Stimulated activated CD4-positive, alpha-beta T cell treated with anti-CD3 and anti-CD28 coated beads, Interleukin-15, amount 100 ng/mL, for 24 hours (primary cell): ENCODE measurements around the gene DOK7.
A peak's percentile ranks its signal among the peaks of the same experiment; 100 is the strongest.
"Not testable (repeated sequence)": the region's sequence is repeated elsewhere in the genome, so short reads cannot be mapped to it uniquely, and the experiment has no call there.

Source experiments
- DNase-seq: peaks from one replicate; pipeline ENCODE4 v3.0.0-alpha.2; 2020

The DOK7 gene

DNA sequence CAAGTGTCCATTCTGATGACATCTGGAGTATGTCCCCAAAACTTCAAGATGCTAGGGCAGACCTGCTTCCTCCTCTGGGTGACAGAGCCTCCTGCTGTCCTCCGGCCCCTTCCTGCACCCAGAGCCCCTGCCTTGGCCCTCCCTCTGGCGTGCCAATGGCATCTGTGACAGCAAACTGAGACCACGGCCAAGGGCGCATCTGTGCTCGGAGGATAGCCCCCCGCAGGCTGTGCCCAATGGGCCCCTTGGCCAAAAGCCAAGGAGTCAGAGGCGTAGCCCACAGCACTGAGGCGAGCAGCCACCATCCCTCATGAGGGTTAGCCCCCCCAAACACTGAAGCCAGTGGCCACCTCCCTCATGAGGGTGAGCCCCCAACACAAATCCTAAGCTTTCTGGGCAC, 61.2 kb downstream of the DOK7 start:
- no peak for DNase-seq

DNA sequence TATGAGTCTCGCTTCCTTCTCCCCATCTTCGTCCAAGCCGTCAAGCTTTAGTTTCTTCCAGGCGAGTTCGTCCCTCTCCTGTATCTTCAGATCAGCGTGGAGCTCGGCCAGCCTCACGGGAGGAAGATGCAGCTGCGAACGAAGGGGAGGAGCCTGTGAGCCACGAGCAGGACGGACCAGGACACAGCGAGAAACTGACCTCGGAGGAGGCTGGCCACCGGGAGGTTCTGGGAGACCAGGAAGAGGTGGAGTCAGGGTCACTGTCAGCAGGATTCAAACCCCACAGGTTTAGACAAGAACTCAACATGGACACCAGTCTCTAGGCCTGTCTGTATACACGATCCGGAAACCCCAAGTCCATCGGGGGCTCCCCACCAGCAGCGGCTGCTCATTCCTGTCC, 61.8 kb downstream of the DOK7 start:
- no peak for DNase-seq

DNA sequence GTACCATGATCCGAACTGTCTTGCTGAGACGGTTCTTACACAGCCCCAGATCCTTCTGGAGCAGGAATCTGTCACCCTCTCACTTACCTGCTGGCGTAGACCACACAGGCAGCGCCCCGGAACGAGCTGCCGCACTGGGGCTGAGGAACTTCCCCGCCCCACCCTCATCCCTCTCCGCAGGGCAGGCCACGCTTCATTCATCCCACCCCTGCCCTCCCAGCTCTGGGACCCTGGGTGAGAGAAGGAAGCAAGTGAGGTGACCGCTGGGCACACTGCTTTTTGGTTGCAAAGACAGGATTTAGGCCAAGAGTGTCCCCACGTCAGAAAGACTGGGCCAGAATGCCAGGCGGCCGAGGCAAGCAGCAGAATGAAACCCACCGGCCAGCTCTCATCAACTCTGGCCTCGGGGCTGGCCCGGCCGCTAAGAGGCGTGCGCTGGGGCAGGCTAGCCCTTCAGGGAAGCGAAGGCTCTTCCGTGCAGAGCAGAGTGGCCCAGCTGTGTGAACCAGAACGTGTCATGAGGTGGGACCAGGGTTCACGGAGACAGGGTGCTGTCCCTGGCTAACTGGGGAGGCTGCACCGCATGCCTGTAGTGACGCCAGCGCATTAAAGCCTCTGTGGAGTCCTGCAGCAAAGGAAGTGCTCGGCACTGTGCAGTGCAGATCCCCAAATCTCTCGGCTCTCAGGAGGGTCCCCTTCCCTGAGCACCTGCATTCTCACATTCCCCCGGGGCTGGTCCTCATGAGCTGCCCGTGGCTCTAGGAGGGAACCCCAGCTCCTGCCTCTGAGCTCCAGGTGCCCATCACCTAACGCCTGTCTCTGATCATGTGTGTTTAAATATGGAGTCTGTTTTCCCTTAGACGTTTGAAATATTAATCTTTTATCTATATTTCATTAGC, 62.7 kb downstream of the DOK7 start:
- no peak for DNase-seq

DNA sequence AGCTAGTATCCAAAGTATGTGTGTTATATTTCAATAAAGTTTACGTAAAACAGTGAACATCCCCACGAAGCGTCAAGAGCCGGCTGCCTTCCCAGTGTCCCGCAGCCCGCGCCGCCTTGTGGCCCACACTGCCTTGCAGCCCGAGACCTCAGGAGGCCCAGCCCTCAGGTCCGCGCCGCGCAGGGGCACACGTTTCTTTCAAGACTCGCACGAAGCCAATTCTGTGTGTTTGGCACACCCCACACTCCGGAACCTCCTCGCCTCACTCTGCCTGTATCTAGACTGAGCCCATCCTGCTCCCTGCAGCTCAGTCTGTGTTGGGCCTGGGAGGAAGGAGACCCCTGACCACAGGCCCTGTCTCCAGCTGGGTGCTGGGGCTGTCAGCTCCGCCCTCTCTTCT, 63.4 kb downstream of the DOK7 start:
- DNase-seq = no peak

DNA sequence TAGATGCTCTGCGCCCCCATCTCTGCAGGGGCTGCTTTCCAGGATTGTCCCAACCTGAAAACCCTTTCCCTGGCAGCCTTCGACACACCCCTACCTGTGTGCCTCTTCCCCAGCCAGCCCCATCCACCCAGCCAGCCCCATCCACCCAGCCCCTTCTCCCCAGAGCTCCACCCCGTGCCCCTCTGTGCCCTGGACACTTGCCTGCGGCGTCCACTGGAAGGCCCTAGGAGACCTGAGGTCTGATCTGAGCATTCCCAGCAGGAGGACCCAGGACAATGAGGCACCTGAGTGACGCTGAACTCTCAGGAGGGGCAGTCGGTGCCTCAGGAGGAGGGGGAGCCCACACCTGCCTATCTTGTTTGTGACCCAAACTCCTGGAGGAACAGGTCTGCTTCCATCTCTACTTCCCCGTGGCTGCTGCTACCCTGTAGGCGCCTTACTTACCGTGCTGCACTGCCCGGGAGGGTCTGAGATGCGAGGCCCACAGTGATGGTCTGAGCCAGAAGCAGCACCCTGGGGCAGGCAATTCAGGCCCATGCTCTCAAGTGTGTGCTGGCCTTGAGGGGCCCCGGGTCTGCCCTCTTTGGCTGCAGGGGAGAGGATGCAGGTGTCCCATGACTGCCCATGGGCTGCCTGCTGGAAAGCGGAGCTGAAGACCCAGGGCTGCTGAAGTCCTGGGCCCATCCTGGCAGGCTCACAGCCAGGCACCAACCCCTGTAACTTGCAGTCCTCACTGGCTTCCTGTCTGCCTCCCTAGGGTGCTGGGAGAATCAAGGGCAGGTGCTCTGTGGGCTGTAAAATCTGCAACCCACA, 64.2 kb downstream of the DOK7 start:
- DNase-seq = no peak

DNA sequence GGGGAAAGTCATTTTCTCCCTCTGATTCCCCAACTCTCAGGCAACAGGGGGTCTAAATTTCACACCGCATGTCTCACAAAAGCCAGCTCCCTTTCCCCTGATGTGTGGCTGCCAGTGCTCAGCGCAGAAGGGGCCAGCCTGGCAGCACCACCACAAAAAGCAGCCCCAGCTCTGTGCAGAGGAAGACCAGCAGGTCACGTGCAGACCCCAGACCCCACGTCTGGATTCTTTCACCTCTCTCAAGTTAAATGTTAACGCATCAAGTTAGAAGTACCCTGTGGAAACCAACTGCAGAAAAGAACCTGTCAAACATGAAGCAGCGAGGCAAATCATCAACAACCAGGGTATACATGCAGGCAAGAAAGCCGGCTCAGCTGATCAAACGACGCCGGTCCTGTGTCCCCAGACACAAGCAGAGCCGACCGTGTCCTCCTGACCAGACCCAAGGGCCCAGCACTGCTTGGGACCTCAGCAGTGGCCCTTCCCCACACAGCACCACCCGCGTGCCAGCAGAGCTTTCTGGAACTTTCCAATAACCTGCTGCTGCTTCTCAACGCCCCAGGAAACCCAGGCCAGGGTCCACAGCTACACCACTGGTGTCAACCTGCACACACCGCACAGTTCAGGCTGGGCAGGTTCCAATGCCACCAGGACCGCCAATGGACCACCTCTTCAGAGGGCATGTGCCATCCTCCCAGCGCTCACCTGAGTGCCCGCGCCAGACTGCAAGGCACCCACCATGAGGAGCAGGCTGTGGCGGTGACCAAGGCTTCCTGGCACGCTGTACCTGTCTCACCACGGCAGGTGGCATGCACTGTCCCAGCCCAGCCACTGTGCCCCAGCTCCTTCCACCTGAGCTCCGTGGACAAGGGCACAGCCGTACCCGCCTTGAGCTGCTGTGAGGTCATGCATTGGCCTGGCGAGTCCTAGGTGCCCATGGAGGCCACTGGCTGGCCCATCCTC, 65.1 kb downstream of the DOK7 start:
- no peak for DNase-seq

DNA sequence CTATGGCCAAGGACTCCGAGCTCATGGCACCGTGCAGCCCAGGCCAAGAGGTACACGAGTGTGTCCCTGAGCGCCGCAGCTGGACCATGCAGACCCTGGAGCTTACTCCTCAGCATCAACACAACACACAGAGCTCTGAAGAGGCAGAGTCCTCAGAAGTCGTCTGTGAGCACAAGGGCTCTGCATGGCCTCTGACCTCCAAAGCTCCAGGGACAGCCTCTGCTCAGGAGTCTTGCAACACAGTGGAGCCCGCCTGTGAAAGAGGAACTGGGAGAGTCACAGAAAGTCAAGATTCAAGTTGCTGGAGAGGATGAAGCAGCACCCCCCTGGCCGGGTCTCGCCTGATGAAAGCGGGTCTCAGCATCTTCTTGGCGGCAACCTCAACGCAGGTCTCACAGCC, 66.3 kb downstream of the DOK7 start:
- DNase-seq = no peak

DNA sequence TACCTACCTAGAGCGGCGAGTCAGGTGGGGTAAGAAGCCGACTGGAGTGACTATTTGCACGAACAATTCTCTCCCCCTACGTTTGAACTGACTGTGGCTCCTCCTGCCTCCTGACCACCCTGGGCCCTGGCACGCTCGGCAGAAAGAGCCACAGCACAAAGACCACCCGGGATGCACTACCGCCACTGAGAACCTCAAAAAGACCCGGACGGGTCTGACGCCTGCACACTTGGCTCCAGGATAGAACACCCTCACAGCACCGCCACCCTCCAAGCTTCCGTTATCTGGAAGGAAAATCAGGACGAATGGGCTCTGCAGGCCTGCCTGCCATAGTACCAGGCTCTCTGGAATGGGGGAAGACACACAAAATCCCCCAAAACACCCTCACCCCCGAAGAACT, 66.9 kb downstream of the DOK7 start:
- DNase-seq = no peak

DNA sequence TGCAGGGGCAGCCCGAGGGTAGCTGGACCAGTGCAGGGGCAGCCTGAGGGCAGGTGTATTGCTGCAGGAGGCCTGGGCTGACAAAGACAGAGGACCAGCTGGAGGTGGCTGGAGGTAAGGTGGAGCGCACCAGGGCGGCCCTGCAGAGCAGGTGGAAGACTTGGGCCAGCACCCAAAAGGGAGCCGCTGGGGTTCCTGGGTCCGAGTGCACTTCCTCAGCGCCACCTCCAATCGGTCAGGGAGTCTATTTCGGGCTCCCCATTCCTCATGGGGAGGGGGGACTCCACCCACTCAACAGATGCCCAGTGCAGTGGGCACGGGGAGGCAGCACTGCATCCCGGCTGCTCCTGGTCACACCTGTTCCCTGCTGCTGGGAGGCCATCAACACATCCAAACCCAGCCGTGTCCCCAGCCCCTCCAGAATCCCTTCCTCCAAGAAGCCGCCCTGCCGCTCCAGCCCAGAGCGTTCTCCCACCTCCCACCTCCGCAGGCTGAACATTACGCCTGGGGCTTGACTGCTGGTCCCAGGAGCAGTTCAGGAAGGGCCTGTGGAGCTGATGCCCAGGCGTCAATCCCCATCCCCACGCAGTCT, 67.7 kb downstream of the DOK7 start:
- DNase-seq = no peak

DNA sequence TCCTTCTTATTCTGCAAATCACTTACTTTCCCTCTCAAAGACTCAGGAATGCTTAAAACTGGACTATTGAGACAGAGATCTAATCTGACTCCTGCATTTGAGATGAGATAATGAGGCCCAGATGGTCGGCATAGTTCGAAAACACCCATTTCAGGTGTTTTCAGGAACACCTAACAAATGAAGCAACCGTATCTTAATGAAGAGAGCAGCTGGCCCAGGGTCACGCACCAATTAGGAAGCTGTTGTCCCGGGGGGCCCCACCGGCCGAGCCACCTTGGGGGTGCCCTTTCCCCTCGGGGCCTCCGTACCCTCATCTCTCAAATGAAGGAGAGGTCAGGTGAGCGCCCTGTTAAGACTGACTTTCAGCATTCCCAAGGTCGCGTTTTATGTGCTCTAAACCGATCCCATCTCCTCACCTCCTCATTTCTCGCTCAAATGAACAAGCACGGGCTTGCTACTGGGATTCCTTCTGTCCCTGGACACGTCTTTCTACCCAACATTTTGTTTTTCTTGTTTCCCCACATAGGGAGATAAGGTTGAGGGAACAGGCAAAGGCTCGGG, 68.3 kb downstream of the DOK7 start:
- no peak for DNase-seq

DNA sequence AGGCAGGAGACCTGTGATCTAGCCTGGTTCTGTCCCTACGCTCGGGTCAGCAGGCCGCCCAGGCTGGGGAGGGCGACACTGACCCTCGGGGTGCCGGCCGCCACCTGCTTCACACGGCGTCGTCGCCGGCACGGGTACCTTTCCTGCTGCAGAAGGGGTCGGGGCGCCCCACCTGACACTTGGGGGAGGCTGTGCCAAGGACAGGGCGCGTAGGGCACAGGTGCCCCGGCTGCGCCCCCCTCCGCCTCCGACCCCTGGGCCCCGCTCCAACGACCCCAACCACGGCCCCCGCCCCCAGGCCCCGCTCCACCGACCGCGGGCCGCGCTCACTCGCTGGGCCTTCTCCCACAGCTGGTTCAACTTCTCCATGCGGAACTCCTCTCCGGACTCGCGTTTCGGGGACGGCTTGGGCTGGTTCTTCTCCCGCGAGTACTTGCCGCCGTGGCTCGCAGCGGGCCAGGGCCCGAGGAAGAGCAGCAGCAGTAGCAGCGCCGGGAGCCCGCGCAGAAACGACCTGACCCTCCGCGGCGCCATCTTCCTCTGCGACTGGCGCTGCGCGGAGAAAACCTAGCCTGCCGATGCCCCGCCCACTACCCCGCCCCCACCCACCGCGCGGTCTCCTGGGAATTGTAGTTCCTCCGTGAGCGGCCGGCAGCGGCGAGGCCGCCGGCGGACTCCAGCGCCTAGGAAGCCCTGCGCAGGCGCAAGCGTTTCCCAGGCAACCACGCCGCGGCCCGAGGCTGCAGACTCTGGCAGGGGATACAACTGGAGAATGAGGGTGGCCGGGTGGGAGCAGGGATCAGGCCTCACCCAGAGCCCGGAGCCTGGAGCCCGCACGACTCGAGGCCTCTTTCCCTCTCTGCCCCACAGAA, 69.0 kb downstream of the DOK7 start, which contains the start of gene LRPAP1:
Gene LRPAP1, minus strand, starts transcription at position 544 of the 872 bp plus-strand sequence. Its CDS starts 10 bp downstream, at position 534.
- peak; percentile 92 for DNase-seq

DNA sequence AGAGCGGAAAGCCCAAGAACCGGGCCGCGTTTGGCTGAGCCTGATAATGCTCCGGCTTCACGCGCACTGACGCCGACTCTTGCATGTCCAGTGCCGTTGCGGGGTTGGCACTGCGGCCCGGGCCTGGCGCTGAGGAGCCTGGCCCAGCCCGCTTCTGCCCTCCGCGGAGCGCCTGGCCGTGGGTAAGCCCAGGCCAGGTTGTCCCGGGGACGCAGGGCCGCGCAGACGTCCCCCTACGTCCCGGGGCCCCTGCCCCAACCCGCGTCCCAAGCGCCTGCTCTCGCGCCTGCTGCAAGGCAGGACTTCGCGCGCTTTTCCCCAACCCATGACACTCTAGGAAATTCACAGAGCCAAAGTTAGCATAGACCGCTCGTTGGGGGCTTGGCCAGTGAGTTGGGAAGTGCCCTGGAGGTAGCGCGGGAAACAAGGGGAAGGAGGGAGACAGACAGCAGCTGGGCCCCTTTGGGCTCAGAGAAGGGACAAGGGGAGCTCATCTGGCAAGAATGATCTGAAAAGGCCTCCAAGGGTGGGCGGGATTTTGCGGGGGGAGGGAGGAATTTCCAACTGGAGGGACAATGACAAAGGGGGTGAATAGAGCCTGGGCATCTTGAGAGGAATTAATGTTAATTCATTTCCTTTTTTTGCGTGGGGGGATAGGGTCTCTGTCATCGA, 69.8 kb downstream of the DOK7 start:
- no peak for DNase-seq

DNA sequence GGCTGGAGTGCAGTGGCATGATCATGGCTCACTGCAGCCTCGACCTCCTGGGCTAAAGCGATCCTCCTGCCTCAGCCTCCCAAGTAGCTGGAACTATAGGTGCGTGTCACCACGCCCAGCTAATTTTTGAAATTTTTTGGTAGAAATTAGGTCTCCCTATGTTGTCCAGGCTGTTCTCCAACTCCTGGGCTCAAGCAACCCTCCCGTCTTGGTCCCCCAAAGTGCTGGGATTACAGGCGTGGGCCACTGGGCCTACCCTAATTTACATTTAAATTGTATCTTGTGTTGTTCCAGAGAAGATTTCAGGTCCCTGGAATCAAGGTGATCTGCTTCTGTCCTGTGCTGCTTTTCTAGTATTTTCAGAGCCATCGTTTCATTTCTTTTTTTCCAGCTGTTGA, 70.3 kb downstream of the DOK7 start:
- no peak for DNase-seq

DNA sequence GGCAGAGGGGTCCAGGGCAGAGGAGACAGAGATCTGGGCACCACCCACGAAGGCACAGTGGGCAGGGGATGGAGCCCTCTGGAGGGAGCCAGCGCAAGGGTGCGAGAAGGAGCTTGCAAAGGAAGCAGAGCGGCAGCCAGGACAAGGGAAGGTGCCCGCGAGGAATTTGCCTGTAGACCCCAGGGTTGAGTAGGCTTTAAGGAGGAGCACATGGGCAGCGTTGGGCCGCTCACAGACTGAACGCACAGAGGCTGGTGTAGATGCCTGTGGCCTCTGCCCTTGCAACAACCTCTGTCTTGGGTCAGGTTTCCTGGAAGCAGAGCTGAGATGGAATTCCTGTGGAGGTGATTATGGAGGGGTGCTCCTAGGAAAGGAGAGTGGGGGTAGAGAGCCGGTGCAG, 72.7 kb downstream of the DOK7 start:
- not testable (repeated sequence) for DNase-seq

DNA sequence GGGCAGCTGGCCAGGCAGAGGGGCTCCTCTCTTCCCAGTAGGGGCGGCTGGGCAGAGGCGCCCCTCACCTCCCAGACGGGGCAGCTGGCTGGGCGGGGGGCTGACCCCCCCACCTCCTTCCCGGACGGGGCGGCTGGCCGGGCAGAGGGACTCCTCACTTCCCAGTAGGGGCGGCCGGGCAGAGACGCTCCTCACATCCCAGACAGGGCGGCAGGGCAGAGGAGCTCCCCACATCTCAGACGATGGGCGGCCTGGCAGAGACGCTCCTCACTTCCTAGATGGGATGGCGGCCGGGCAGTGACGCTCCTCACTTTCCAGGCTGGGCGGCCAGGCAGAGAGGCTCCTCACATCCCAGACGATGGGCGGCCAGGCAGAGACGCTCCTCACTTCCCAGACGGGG, 75.8 kb downstream of the DOK7 start:
- not testable (repeated sequence) for DNase-seq

DNA sequence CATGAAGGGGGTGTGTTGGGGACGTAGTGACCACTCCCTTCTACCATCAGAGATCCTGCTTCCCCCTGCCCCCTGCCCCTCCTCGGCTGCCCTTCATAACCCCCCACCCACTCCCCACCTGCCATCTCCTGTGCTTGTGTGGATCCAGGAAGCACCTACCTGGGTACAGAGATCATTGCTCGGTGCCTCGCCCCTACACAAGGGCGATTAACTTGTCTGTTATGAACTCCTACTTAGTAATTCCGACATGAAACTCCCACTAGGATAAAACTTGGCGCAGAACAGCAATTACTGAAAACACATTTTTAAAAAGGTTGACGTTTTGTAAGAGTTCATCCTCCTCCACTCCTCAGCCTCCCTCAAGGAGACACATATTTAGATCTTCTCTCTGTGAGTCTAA, 80.3 kb downstream of the DOK7 start:
- not testable (repeated sequence) for DNase-seq
